B cell (primary cell): ENCODE measurements around the gene KIAA0319L. TPM values are rescaled to one million over a fixed set of nuclear protein-coding genes. Genes with fewer than 3 reads are reported as not detected.

Experiments
- ATAC-seq: fragments of 200-7000 bp; cut with Tn5 transposase; one replicate; pipeline ENCODE4 v1.10.0; 2021; ENCODE audit warnings: low read depth, mild to moderate bottlenecking, moderate number of reproducible peaks, moderate library complexity
- CTCF ChIA-PET: fragments of 350-600 bp; sonication (Branson Sonifier 250); formaldehyde crosslinking; loops from one replicate; lab custom pipeline; 2021; ENCODE audit warnings: antibody characterized with exemption, inconsistent platforms; lab: Charles Lee
- POLR2A ChIA-PET: fragments of 350-600 bp; sonication (Branson Sonifier 250); formaldehyde crosslinking; loops from one replicate; lab custom pipeline; 2021; ENCODE audit warnings: antibody characterized with exemption; lab: Charles Lee
- DNase-seq: peaks from one replicate; pipeline ENCODE4 v3.0.0; 2013
- H2AFZ ChIP-seq: 2 replicates; pipeline ENCODE4 v1.6.1; 2012; ENCODE audit warnings: mild to moderate bottlenecking, low read depth, low read length; ENCODE audit not compliant: insufficient read depth, poor library complexity, severe bottlenecking
- H3K27ac ChIP-seq, 2 donors: 1 replicate in 1 of 2; 2 replicates in 1 of 2; pipeline ENCODE4 v1.5.1; 2012 to 2013; ENCODE audit warnings: low read length in 2 of 2, mild to moderate bottlenecking in 2 of 2, moderate library complexity in 1 of 2
- H3K27me3 ChIP-seq, 4 experiments: fragments of 200-600 bp in 1 of 4; sonication (generic) in 1 of 4; replicated peaks in 1 of 4; 1 replicate in 2 of 4; 2 replicates in 2 of 4; pipeline versions ENCODE4 v1.6.1 to v1.7.0; 2013 to 2016; ENCODE audit warnings: low read length in 3 of 4, mild to moderate bottlenecking in 2 of 4, mixed read lengths in 1 of 4, moderate library complexity in 1 of 4; ENCODE audit not compliant: insufficient read depth in 4 of 4, control insufficient read depth in 3 of 4; ENCODE audit errors: control extremely low read depth in 1 of 4
- H3K36me3 ChIP-seq, 2 experiments: replicated peaks in 1 of 2; 1 replicate in 1 of 2; 2 replicates in 1 of 2; pipeline versions ENCODE4 v1.6.1 to v1.7.1; 2013; ENCODE audit warnings: low read length in 1 of 2; ENCODE audit not compliant: insufficient read depth in 2 of 2, control insufficient read depth in 1 of 2; ENCODE audit errors: control extremely low read depth in 1 of 2, extremely low read depth in 1 of 2
- H3K4me1 ChIP-seq, 2 donors: fragments of 200-600 bp in 1 of 2; sonication (generic) in 1 of 2; 1 replicate in 1 of 2; 2 replicates in 1 of 2; pipeline versions ENCODE4 v1.5.1 to v1.6.1; 2013 to 2017; ENCODE audit warnings: low read length in 2 of 2; ENCODE audit not compliant: control insufficient read depth in 2 of 2, insufficient read depth in 2 of 2
- H3K4me2 ChIP-seq: replicated peaks from 2 replicates; pipeline ENCODE3; 2012; ENCODE audit warnings: mild to moderate bottlenecking, low read depth, low read length; ENCODE audit not compliant: poor library complexity, severe bottlenecking
- H3K4me3 ChIP-seq, 5 experiments: fragments of 200-600 bp in 1 of 5; sonication (generic) in 1 of 5; 1 replicate in 3 of 5; 2 replicates in 2 of 5; pipeline versions ENCODE4 v1.5.1 to v1.7.0; 2011 to 2016; ENCODE audit warnings: low read length in 4 of 5, mild to moderate bottlenecking in 4 of 5, low read depth in 2 of 5, control low read depth in 1 of 5, moderate library complexity in 1 of 5; ENCODE audit not compliant: insufficient read depth in 1 of 5; ENCODE audit errors: control extremely low read depth in 1 of 5, extremely low read depth in 1 of 5
- H3K79me2 ChIP-seq: fragments of 200-600 bp; sonication (generic); one replicate; pipeline ENCODE4 v1.6.0; 2016; ENCODE audit warnings: low read length; ENCODE audit not compliant: control insufficient read depth, insufficient read depth
- H3K9ac ChIP-seq: fragments of 200-600 bp; sonication (generic); 2 replicates; pipeline ENCODE4 v1.6.1; 2017; ENCODE audit warnings: mild to moderate bottlenecking, low read length, moderate library complexity
- H3K9me3 ChIP-seq, 3 donors: one replicate each; pipeline versions ENCODE4 v1.6.1 to v1.7.1; 2013; ENCODE audit warnings: low read length in 2 of 3; ENCODE audit not compliant: control insufficient read depth in 2 of 3, insufficient read depth in 1 of 3; ENCODE audit errors: control extremely low read depth in 1 of 3
- H4K20me1 ChIP-seq: 2 replicates; pipeline ENCODE4 v1.6.0; 2012; ENCODE audit warnings: mild to moderate bottlenecking, low read length; ENCODE audit not compliant: insufficient read depth, control insufficient read depth, poor library complexity, severe bottlenecking
- H3K27ac Mint-ChIP-seq: one replicate; pipeline ENCODE4 v1.8.0; 2021; ENCODE audit warnings: mixed read lengths
- H3K27me3 Mint-ChIP-seq: one replicate; pipeline ENCODE4 v1.8.0; 2021; ENCODE audit warnings: mixed read lengths
- H3K4me1 Mint-ChIP-seq: one replicate; pipeline ENCODE4 v1.8.0; 2021; ENCODE audit warnings: mixed read lengths
- H3K4me3 Mint-ChIP-seq: one replicate; pipeline ENCODE4 v1.8.0; 2021; ENCODE audit warnings: mixed read lengths
- H3K9me3 Mint-ChIP-seq: one replicate; pipeline ENCODE4 v1.8.0; 2022; ENCODE audit warnings: mixed read lengths; ENCODE audit not compliant: insufficient read depth
- EZH2 ChIP-seq: IDR thresholded peaks from 2 replicates; pipeline ENCODE4 v1.6.1; 2012; ENCODE audit warnings: borderline replicate concordance, low read depth, mild to moderate bottlenecking, moderate library complexity, low read length; ENCODE audit not compliant: insufficient read depth, poor library complexity, severe bottlenecking
- WGBS: methylation state at CpG from one replicate; pipeline ENCODE4 v1.1.5; 2013; ENCODE audit warnings: missing lambda C conversion rate; ENCODE audit not compliant: insufficient coverage; 5-methylcytosine and 5-hydroxymethylcytosine counted together
- intact Hi-C: fragments of 100-400 bp; cut with micrococcal nuclease; formaldehyde crosslinking; loops from one replicate; pipeline ENCODE4 v1.10.0; 2022
- polyA plus RNA-seq: library from polyadenylated mRNA; depleted of rRNA; stranded (reverse); fragments of >200 nt; gene quantifications from 2 replicates; pipeline ENCODE4 v1.2.3, GENCODE V29; 2012
- total RNA-seq, 2 donors: library from RNA; stranded (reverse); fragments of 120-200 nt in 1 of 2; gene quantifications; 1 replicate in 1 of 2; 2 replicates in 1 of 2; pipeline versions ENCODE4 v1.2.3 to v1.2.4, GENCODE V29; 2013 to 2022
- TF ChIP-seq, protein P1 (sequence below): fragments of 200-600 bp; IDR thresholded peaks from one replicate; pipeline ENCODE4 v1.8.0; 2022; ENCODE audit warnings: antibody characterized with exemption, mild to moderate bottlenecking

KIAA0319L gene
- total and polyA plus RNA-seq, 2 donors (not counting 1 experiment from before 2014, with no cell fraction given), result 35.9 to 78.1 TPM

DNA sequence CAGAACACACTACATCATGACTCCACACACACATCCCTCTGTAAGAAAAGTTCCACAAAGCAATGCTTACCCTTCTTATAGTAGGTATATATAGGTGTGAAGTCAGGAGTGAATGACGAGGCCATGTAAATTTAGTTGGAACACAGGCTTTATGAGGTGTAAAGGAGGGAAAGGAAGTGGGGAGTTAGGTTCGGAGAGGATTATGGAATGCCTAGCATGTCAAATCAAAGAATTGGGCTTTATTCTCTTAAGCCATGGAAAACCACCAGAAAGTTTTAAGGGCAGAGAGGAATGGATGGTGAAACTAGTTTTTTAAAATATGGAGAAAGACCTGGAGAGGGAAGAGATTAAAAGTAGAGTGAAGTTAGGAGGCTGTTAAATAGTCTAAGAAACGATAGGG lies 42.2 kb upstream of the KIAA0319L start:
- Histone ChIP-seq H3K4me1 (no peaks in the 10 kb centered on the region), H3K27me3 (no peaks in the 10 kb centered on the region), H2AFZ (no peak overlapping the region), H3K79me2 (no peaks in the 10 kb centered on the region), H3K9ac (no peak overlapping the region), H3K27ac (no peak overlapping the region), H4K20me1 (no peaks in the 10 kb centered on the region), H3K4me3 (no peak overlapping the region), H3K9me3 (no peaks in the 10 kb centered on the region), H3K36me3 (peaks cover 9 to 25% of the 10 kb centered on the region in 2 experiments), H3K4me2 (no peak overlapping the region)
- 94% methylated on average over 3 of the region's 3 CpGs for WGBS
- Mint-ChIP-seq H3K4me1 (no peaks in the 10 kb centered on the region), H3K4me3 (no peak overlapping the region), H3K27ac (no peak overlapping the region), H3K9me3 (no peaks in the 10 kb centered on the region), H3K27me3 (no peaks in the 10 kb centered on the region)
- POLR2A ChIA-PET, result no interaction called here
- DNase-seq (no peak), ATAC-seq (no peak)
- intact Hi-C loops, result no loop called here
- CTCF ChIA-PET, result interaction anchor here (0.5 to 1.3 kb wide), 2 partner anchors 31 to 155 kb away, joined by 3 to 5 read pairs; no protein-coding TSS in a partner anchor
- no peak for TF ChIP-seq EZH2
- TF ChIP-seq, protein P1, sequence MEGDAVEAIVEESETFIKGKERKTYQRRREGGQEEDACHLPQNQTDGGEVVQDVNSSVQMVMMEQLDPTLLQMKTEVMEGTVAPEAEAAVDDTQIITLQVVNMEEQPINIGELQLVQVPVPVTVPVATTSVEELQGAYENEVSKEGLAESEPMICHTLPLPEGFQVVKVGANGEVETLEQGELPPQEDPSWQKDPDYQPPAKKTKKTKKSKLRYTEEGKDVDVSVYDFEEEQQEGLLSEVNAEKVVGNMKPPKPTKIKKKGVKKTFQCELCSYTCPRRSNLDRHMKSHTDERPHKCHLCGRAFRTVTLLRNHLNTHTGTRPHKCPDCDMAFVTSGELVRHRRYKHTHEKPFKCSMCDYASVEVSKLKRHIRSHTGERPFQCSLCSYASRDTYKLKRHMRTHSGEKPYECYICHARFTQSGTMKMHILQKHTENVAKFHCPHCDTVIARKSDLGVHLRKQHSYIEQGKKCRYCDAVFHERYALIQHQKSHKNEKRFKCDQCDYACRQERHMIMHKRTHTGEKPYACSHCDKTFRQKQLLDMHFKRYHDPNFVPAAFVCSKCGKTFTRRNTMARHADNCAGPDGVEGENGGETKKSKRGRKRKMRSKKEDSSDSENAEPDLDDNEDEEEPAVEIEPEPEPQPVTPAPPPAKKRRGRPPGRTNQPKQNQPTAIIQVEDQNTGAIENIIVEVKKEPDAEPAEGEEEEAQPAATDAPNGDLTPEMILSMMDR, result no peak

DNA sequence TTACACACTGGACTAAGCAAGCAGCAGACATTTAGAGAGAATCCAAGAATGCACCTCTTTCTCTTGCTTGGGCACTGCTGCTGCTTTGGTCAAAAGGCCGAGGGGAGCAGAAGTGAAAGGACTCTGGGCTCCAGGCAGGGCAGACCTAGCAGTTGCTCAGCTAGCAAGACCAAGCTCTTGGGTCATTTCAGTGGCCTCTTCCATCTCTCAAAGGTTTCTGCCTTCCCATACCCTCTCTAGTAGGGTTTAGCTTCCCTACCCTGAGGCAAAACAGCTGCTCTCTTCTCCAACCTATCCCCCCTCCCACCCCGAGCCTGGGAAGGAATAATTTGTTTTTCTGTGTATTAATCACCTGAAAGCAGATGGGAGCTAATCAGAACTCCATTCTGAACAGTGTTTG lies 41.7 kb upstream of the KIAA0319L start:
- H3K4me1 Mint-ChIP-seq, result no peaks in the 10 kb centered on the region
- no peak overlapping the region for H2AFZ ChIP-seq
- H3K36me3 ChIP-seq, result peaks cover 9 to 21% of the 10 kb centered on the region in 2 experiments
- no peak overlapping the region for H3K9ac ChIP-seq
- no peaks in the 10 kb centered on the region for H3K27me3 ChIP-seq
- H3K27me3 Mint-ChIP-seq, result no peaks in the 10 kb centered on the region
- no peak overlapping the region for H3K27ac ChIP-seq
- ChIA-PET POLR2A (no interaction called here), CTCF (interaction anchor here (1.2 kb wide), 1 partner anchor 30 kb away, joined by 3 read pairs; no protein-coding TSS in a partner anchor)
- no peak for TF ChIP-seq EZH2
- TF ChIP-seq, protein P1, result no peak
- no peaks in the 10 kb centered on the region for H3K9me3 Mint-ChIP-seq
- no peak overlapping the region for H3K4me3 Mint-ChIP-seq
- H3K4me3 ChIP-seq, result no peak overlapping the region
- H3K9me3 ChIP-seq, result no peaks in the 10 kb centered on the region
- intact Hi-C loops, result no loop called here
- no peak for ATAC-seq
- H3K27ac Mint-ChIP-seq, result no peak overlapping the region
- 90% methylated on average over 1 of the region's 2 CpGs for WGBS
- H3K4me2 ChIP-seq, result no peak overlapping the region
- no peak for DNase-seq
- H4K20me1 ChIP-seq, result no peaks in the 10 kb centered on the region
- no peaks in the 10 kb centered on the region for H3K79me2 ChIP-seq
- no peaks in the 10 kb centered on the region for H3K4me1 ChIP-seq
